Fibroblast of the conjunctiva (primary cell): ENCODE results near the gene OBP2A.
"Not testable (repeated sequence)": the region's sequence is repeated elsewhere in the genome, so short reads cannot be mapped to it uniquely, and the experiment has no call there.

ENCODE experiments used
- DNase-seq: peaks from one replicate; pipeline ENCODE4 v3.0.0-alpha.2; 2010; ENCODE audit warnings: low read depth

The OBP2A gene

DNA sequence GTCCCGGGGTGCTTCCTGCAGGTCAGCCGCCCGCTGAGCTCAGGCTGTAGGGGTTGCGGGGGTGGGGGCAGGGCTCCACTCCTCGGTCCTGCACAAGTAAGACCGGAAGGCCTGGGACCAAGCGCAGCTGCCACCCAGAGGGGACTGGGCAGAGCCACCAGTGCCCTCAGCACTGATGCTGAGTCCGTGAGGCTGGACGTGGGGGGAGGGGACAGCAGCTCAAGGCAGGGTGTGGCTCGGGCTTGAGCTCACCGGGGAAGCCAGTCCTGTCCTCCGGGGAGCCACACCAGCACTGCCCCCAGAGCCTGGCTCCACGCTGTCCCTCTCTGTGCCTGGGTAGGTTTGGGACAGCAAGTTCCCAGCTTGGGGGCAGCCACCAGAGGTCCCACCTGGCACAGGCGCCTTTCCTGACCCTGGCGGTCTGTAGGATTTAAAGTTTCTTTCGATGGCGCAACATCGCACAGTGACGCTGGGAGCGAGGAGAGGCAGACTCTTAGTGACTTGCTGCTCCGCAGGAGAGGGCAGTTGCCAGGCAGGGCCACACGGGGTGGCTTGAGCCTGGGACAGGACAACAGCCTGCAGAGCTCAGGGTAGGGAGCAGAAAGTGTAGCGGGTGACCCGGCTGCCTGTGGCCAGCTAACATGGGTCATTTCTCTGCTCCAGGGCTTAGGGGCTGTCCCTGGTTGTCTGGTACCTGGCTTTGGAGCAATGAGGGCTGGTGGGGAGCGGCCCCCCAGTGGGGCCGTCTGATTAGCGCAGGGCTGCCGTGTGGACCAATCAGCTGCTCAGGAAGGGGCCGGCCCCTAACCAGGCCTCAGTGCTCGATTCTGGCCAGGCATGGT is 19.0 kb upstream of the OBP2A start:
- DNase-seq, result no peak

- DNase-seq, result not testable (repeated sequence)
Measured at GRCh38 chr9:135528842-135529435, 17.0 kb upstream of the OBP2A start.

DNA sequence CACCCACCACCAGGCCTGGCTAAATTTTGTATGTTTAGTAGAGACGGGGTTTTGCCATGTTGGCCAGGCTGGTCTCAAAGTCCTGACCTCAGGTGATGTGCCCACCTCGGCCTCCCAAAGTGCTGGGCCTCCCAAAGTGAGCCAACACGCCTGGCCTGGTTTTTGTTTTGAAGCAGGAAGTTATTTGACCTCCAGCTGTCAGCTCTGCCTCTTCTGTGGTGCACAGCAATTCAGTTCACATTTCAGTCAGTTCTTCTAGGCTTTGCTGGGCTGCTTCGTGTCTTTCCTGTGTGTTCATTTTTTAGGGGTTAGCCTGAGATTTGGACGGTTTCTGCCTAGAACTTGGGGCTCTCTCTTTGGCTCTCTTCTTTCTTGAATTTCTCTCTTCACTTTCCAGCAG is 15.8 kb upstream of the OBP2A start:
- no peak for DNase-seq

DNA sequence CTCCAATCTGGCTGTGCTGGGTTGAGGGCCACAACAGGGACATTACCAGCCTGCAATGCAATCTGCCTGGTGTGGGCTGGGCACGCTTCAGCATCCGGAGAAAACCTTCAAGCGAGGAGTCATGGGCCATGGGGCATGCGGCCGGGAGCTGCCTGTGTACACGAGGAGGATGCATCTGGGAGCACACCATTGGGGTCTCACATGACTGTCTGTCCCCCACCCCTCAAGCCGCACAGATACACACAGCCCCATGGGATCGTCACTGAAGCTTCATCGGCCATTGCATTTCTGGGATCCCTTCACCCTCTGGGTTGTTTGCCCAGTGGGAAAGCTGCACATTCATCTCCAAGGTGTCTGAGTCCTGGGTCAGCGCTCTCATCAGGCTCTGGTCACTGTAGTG is 14.8 kb upstream of the OBP2A start:
- no peak for DNase-seq

DNA sequence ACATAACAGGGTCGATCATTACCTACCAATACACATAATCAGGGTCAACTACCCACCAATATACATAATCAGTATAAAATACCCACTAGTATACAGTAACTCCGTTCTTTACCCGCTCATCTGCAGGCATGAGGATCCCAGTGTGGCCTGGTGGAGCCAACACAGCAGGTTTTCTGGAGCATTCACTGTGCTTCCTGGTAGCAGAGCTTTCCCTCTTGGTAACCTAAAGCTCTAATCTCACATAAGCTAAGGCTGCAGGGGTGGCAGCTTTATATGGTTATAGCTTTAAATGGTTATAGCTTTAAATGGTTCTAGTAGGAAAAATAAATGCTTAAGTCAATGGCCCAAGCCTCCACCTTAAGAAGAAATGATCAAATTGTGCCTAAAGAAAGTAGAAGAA is 12.8 kb upstream of the OBP2A start:
- DNase-seq, result no peak

GRCh38 chr9:135533674-135534073 is 12.3 kb upstream of the OBP2A start:
- DNase-seq, result no peak

DNA sequence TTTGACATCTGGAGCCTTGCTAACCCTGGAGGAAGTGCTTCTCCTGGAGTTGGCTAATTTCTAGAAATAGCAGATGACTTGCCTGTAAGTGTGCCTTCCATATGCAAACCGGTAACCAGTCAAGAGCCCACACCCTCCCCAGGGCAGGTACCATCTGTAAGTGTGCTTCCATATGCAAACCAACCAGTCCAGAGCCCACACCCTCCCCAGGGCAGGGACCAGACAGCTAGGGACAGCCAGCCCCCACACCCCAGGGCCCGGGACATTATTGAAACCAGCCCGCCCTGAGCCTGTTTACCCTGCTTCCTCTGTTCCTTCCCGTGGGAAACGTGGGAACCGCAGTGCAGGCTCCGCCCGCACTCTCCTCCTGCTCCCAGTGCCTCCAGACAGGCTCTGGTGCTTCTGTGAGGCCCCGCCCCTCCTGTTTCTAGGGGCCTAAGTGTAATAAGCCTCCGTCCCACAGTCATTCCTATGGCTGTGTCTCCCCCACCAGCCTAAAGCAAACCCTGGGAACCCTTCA is 11.7 kb upstream of the OBP2A start:
- DNase-seq, result not testable (repeated sequence)

DNA sequence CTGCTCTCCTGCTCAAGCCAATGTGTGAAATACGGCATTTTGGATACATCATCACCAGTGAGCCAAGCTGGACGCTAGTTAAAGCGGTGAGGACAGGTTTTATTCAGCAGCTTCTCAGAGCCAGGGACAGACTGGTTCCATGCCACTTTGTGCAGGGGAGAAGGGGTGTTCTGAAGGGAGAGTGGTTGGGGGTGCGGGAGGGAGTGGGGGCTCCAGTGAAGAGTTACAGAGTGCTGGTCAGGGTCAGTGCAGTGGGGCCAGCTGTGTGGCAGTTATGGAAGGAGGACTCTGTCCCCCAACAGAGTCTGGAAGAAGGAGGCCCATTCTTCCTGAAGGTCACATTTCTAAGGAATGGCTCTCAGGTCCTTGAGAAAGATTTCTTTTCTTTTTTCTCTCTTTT is 11.1 kb upstream of the OBP2A start:
- DNase-seq, result not testable (repeated sequence)

GRCh38 chr9:135535631-135536030 is 10.3 kb upstream of the OBP2A start:
- DNase-seq, result not testable (repeated sequence)

DNA sequence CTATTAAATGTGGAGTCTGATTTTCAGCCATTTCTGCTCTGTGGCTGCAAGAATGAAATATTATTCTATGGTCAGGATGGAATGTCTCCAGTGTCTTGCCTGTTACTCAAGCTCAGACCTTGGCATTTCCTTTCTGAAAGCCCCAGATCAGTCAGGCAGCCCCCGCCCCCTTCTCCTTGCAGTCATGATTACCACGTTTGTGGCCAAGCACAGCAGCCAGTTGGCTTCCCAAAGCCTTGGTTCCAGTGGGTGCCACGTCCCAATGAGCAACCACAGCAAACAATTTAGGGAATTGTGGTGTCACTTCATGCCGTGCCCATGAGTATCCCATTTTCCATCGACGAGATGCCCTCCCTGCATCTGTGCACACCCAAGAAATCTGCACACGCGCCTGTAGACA is 9.7 kb upstream of the OBP2A start:
- DNase-seq, result no peak

DNA sequence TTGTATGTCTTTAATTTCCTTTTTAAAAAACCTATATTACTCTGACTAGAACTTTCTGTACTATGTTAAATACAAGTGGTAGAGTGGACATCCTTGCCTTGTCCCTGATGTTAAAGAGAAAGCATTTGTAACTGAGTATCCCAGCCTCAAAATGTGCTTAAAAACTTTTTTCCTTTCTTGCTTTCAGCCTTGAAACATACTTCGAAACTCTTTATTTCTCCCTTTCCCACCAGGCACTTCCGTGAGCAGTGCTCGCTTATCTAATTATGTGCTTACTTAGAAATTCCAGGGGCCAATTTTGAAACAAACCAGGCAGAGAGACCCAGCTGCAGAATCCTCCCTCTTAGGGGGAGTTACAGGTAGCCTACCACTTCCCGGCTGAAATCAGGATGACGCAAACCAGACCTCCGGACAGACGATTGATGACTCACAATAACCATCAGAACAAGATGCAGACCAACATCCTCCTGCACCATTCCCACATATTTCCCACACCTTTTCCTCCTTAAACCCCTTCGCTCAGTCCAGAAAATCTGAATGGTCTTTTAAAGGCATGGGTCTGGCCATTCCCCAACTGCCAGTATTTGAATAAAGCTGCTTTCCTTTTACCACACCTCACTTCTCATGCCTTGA is 2.5 kb upstream of the OBP2A start:
- not testable (repeated sequence) for DNase-seq

DNA sequence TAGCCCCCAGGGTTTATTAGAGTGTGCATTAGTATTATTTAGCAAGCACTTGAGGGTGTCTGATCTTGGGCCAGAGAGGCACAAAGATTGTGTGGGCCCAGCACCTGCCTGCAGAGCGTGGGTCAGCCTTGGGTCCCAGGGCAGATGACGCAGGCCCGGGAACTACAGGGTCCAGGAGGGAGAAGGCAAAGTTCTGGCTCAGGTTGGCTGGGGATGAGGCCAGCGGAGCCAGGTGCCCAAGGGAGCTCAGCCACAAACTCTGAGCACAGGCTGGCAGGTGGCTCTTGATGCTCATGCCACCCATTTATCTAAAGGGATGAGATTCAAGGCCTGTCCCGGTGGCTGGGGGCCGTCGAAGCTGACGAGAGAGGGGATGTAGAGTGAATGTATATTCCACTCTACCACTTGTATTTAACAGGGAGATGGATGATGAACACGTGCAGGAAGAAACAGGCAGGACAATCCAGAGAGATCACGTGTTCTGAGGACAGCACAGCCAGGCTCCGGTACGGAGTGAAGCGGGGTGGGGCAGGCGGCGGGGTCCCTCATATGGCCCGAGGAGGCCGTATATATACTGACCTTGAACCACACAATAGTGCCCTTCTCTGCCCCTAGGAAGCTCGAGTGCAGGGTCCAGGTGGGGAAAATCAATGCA is 818 bp upstream of the OBP2A start:
- DNase-seq, result no peak

- DNase-seq, result not testable (repeated sequence)
Measured at GRCh38 chr9:135546792-135547617, 1.1 kb downstream of the OBP2A start.

GRCh38 chr9:135547756-135548736 is 2.1 kb downstream of the OBP2A start:
- no peak for DNase-seq

DNA sequence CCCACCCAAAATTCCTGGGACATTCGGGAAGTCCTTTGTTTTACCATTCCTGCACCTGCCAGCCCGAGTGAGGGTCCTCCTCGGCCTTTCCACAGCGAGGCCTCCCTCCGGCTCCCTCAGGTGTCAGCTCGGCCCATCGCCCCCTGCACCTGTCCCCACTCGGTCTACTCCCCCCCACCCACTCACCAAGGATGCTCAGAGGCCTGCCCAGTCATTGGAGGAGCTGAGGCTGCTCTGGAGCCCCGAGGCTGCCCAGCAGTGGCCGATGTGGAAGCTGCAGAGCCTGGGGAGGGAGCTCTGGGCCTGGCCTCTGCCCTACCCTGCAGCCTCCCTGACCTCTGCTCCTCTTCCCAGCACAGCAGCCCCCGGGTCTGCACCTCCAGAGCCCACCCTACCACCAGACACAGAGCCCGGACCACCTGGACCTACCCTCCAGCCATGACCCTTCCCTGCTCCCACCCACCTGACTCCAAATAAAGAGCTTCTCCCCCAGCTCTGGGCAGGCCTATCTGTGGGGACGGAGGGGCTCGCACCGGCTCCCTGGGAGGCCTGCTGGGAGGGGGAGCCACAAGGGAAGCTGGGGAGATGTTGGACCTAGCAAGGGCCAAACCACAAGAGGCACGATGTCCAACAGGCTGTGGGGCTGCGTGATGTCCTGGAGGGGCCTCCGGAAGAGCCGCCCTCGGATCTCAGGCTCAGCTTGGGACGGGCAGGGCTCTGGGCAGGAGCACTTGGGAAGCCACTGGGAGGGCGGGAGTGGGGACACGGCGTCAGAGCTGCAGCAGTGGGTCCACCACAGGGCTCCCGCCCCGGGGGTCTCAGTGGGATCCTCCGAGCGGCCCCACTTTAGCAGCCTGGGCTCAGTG is 3.8 kb downstream of the OBP2A start:
- not testable (repeated sequence) for DNase-seq

GRCh38 chr9:135550344-135550918 is 4.5 kb downstream of the OBP2A start:
- DNase-seq, result no peak

DNA sequence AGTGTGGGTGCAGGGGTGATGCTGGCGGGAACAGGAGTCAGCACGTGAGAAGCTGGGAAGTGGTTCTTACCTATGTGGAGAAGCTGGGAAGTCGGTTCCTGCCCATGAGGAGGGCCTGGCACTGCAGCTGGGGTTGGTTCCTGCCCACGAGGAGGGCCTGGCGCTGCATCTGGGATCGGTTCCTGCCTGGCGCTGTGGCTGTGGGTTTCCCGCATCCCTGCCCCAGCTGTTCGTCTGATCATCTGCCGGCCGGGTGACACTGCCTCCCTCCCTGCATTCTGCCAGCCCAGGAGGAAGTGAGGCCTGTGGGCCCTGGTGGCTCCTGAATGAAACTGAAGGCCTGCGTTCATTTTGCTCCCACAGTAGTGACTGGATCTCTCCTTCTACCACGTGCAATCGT is 5.1 kb downstream of the OBP2A start:
- DNase-seq, result no peak

DNA sequence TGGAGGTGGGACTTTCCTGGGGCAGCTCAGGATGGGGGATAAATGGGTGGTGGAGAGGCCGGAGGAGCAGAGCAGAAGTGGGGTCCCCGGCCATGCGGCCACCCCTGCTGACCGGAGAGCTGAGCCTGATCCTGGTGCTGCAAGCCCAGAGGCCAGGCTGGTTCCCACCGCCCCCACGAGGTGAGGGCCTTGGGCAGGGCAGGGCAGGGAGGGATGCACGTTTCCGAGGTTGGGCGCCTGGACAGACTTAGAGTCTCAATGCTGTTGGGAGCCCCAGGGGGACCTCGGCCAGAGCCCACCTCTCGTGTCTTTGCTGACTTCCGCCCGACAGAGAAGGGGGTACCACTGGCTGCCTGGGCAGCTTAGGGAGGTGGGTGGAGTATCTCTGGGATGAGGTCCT is 5.5 kb downstream of the OBP2A start:
- DNase-seq, result no peak
